GM20000 (cell line): ENCODE measurements around the gene EME1.

Experiments used
- DNase-seq: peaks from one replicate; pipeline ENCODE4 v3.0.0; 2012; ENCODE audit warnings: low spot score
- CTCF ChIP-seq: IDR thresholded peaks from 2 replicates; pipeline ENCODE4 v1.5.1; 2012; ENCODE audit warnings: mild to moderate bottlenecking, control low read depth; ENCODE audit errors: extremely low read depth, missing control alignments

EME1 gene

GRCh38 chr17:50428831-50429424, 55.9 kb downstream of the EME1 start:
- no peak for DNase-seq
- TF ChIP-seq CTCF, result no peak

GRCh38 chr17:50429793-50430192, 56.8 kb downstream of the EME1 start:
- DNase-seq, result no peak
- no peak for TF ChIP-seq CTCF
